GM12878 (cell line): ENCODE measurements around the gene SRPRB. TPM values are rescaled to one million over a fixed set of nuclear protein-coding genes. Genes with fewer than 3 reads are reported as not detected.

Source experiments
- ATAC-seq: fragments of 200-7000 bp; cut with Tn5 transposase; 3 replicates; pipeline ENCODE4 v1.9.1; 2020; ENCODE audit warnings: mild to moderate bottlenecking, moderate library complexity
- BruUV-seq: library from RNA; stranded (reverse); fragments of 400-500 nt; replicated peaks from 2 replicates; lab custom pipeline; 2021; lab: Mats Ljungman, UMichigan
- CTCF ChIA-PET: fragments of 300-600 bp; sonication (Branson Sonifier 250); formaldehyde crosslinking; extraction: SDS; loops from one replicate; lab custom pipeline; 2021; ENCODE audit warnings: inconsistent platforms; lab: Yijun Ruan, JAX
- POLR2A ChIA-PET: fragments of 350-600 bp; formaldehyde crosslinking; extraction: SDS; loops from one replicate; lab custom pipeline; 2021; ENCODE audit warnings: inconsistent platforms; lab: Charles Lee
- RAD21 ChIA-PET: fragments of 300-600 bp; sonication (Branson Sonifier 250); formaldehyde crosslinking; loops from one replicate; lab custom pipeline; 2023; ENCODE audit warnings: antibody characterized with exemption; ENCODE audit not compliant: unreplicated experiment; lab: Charles Lee
- SMC1A ChIA-PET: fragments of 300-600 bp; sonication (Branson Sonifier 250); formaldehyde crosslinking; loops from one replicate; lab custom pipeline; 2023; ENCODE audit not compliant: unreplicated experiment, uncharacterized antibody; lab: Charles Lee
- DNase-seq: peaks from one replicate; pipeline ENCODE4 v3.0.0-alpha.2; 2011; ENCODE audit warnings: low read depth, low spot score
- FAIRE-seq: peaks from 3 replicates; lab custom pipeline; 2011; peaks lifted over from hg19 to GRCh38; lab: Jason Lieb, UNC
- H2AFZ ChIP-seq: 2 replicates; pipeline ENCODE4 v1.6.0; 2011; ENCODE audit warnings: low read depth, low read length, control low read depth; ENCODE audit not compliant: control insufficient read depth
- H3K27ac ChIP-seq: 2 replicates; pipeline ENCODE4 v1.5.1; 2011; ENCODE audit warnings: control low read depth; ENCODE audit not compliant: control insufficient read depth, insufficient read depth
- H3K27me3 ChIP-seq, 2 experiments: replicated peaks in 1 of 2; 2 replicates each; pipeline versions ENCODE4 v1.6.0 to v1.6.1; 2011; ENCODE audit warnings: low read length in 1 of 2; ENCODE audit not compliant: control insufficient read depth in 2 of 2, insufficient read depth in 2 of 2
- H3K36me3 ChIP-seq, 2 experiments: 2 replicates each; pipeline ENCODE4 v1.5.1; 2011; ENCODE audit warnings: low read length in 1 of 2; ENCODE audit not compliant: control insufficient read depth in 2 of 2, insufficient read depth in 2 of 2
- H3K4me1 ChIP-seq: 2 replicates; pipeline ENCODE4 v1.6.1; 2011; ENCODE audit warnings: mild to moderate bottlenecking, low read length, moderate library complexity, mixed read lengths; ENCODE audit not compliant: control insufficient read depth, insufficient read depth
- H3K4me2 ChIP-seq: 2 replicates; pipeline ENCODE4 v1.6.0; 2011; ENCODE audit warnings: control low read depth; ENCODE audit not compliant: control insufficient read depth, insufficient read depth
- H3K4me3 ChIP-seq: fragments of 200-600 bp; sonication (generic); 2 replicates; pipeline ENCODE4 v1.5.1; 2016
- H3K79me2 ChIP-seq: 2 replicates; pipeline ENCODE4 v1.6.0; 2011; ENCODE audit warnings: low read length; ENCODE audit not compliant: control insufficient read depth, insufficient read depth
- H3K9ac ChIP-seq: 2 replicates; pipeline ENCODE4 v1.8.0; 2011; ENCODE audit warnings: low read length, control low read depth, mixed read lengths; ENCODE audit not compliant: control insufficient read depth, insufficient read depth
- H3K9me3 ChIP-seq: replicated peaks from 3 replicates; pipeline ENCODE4 v1.5.1; 2011; ENCODE audit warnings: mild to moderate bottlenecking, low read length; ENCODE audit not compliant: control insufficient read depth, insufficient read depth
- H4K20me1 ChIP-seq: 2 replicates; pipeline ENCODE4 v1.6.0; 2011; ENCODE audit not compliant: control insufficient read depth, insufficient read depth
- BHLHE40 ChIP-seq, 2 experiments: fragments of 450-650 bp in 1 of 2; IDR thresholded peaks; 2 replicates each; pipeline ENCODE4 v1.6.1; 2011 to 2017; ENCODE audit warnings: low read depth in 2 of 2, borderline replicate concordance in 1 of 2, improper control_type of control experiment in 1 of 2, low read length in 1 of 2, mild to moderate bottlenecking in 1 of 2
- EED ChIP-seq: sonication (generic); IDR thresholded peaks from 2 replicates; pipeline ENCODE4 v1.6.1; 2016; ENCODE audit warnings: antibody characterized with exemption, low read depth
- FOXM1 ChIP-seq: IDR thresholded peaks from 2 replicates; pipeline ENCODE4 v1.6.1; 2012; ENCODE audit warnings: low read depth, mild to moderate bottlenecking, inconsistent platforms, low read length, moderate library complexity
- GATAD2B ChIP-seq: fragments of 450-650 bp; conservative IDR thresholded peaks from 2 replicates; pipeline ENCODE4 v1.6.1; 2017; ENCODE audit warnings: low read depth, mild to moderate bottlenecking, moderate library complexity
- SMAD5 ChIP-seq: IDR thresholded peaks from 2 replicates; pipeline ENCODE4 v1.6.1; 2016; ENCODE audit warnings: antibody characterized with exemption, low read depth
- SP1 ChIP-seq: IDR thresholded peaks from one replicate; pipeline ENCODE4 v1.6.1; 2011; ENCODE audit warnings: low read depth, low read length
- TBL1XR1 ChIP-seq: IDR thresholded peaks from 2 replicates; pipeline ENCODE4 v1.6.1; 2012; ENCODE audit warnings: low read depth, low read length, improper control_type of control experiment
- ZBED1 ChIP-seq: IDR thresholded peaks from 2 replicates; pipeline ENCODE4 v1.6.1; 2016; ENCODE audit warnings: borderline replicate concordance
- ZBTB40 ChIP-seq: fragments of 450-650 bp; IDR thresholded peaks from 2 replicates; pipeline ENCODE4 v1.6.1; 2016; ENCODE audit warnings: mild to moderate bottlenecking, moderate library complexity, borderline replicate concordance
- WGBS: methylation state at CpG from one replicate; pipeline ENCODE4 v1.1.6; 2016; ENCODE audit warnings: low lambda C conversion rate; ENCODE audit not compliant: insufficient replicate concordance, insufficient coverage; ENCODE audit errors: missing lambda C conversion rate; 5-methylcytosine and 5-hydroxymethylcytosine counted together
- in situ Hi-C: fragments of 300-500 bp; cut with MboI; formaldehyde crosslinking; loops from 9 replicates; pipeline ENCODE4 v1.14.3; 2018; ENCODE audit warnings: mixed read lengths
- intact Hi-C: fragments of 100-400 bp; cut with micrococcal nuclease; formaldehyde crosslinking; loops from one replicate; pipeline ENCODE4 v1.14.2; 2022; ENCODE audit not compliant: unreplicated experiment
- polyA plus RNA-seq, 11 experiments: library from polyadenylated mRNA; depleted of rRNA in 4 of 11; unstranded in 6 of 11; stranded (reverse) in 5 of 11; fragments of >200 nt; fragmentation: Nextera tagmentation in 4 of 11; fragmentation: Illumina TruSeq in 1 of 11; extraction: Ambion mirVana in 4 of 11; extraction: Trizol in 1 of 11; gene quantifications; 1 replicate in 1 of 11; 2 replicates in 10 of 11; pipeline versions ENCODE4 v1.2.1 to v1.2.3, GENCODE V29; 2011 to 2016; ENCODE audit warnings: inconsistent platforms in 2 of 11, missing spikeins in 2 of 11, low read depth in 1 of 11
- total RNA-seq, 4 experiments: library from RNA; depleted of rRNA in 3 of 4; stranded (reverse); fragments of >200 nt in 3 of 4; fragmentation: Illumina TruSeq in 1 of 4; extraction: Trizol in 1 of 4; gene quantifications; 2 replicates each; pipeline versions ENCODE4 v1.2.1 to v1.2.3, GENCODE V29; 2013 to 2021

SRPRB gene
- total and polyA plus RNA-seq, 10 of the 15 experiments (the other 5 are each of a cell fraction or from before 2014, with no cell fraction given): 30.6 to 107 (median 46.6) TPM

GRCh38 chr3:133773732-133774131, 31.9 kb upstream of the SRPRB start:
- no peaks in the 10 kb centered on the region for H3K79me2 ChIP-seq
- WGBS: 9% methylated on average over 3 of the region's 3 CpGs
- FAIRE-seq (no peak), DNase-seq (no peak), ATAC-seq (no peak)
- H3K27ac ChIP-seq: no peak overlapping the region
- in situ Hi-C loops: no loop called here
- no peaks in the 10 kb centered on the region for H4K20me1 ChIP-seq
- CTCF ChIA-PET: no interaction called here
- SMC1A ChIA-PET: no interaction called here
- POLR2A ChIA-PET: interaction anchor here (0.7 kb wide), 1 partner anchor 464 kb away, joined by 3 read pairs; no protein-coding TSS in a partner anchor
- BruUV-seq: no TSS peak
- no peak overlapping the region for H2AFZ ChIP-seq
- RAD21 ChIA-PET: no interaction called here
- intact Hi-C loops: no loop called here
- H3K9ac ChIP-seq: no peak overlapping the region
- no peaks in the 10 kb centered on the region for H3K9me3 ChIP-seq
- no peak overlapping the region for H3K4me2 ChIP-seq
- H3K27me3 ChIP-seq: peaks cover 0 to 1% of the 10 kb centered on the region in 2 experiments; a peak in 2 of 4 replicates
- no peaks in the 10 kb centered on the region for H3K36me3 ChIP-seq
- no peak overlapping the region for H3K4me3 ChIP-seq
- no peak for TF ChIP-seq SP1
- no peak for TF ChIP-seq FOXM1
- TF ChIP-seq EED: no peak
- TF ChIP-seq BHLHE40 (IDR thresholded peaks at IDR 0.05; ENCODE audit: borderline replicate concordance in 1 of 2, low read depth in 2 of 2, low read length in 1 of 2): no peak
- no peak for TF ChIP-seq ZBTB40
- TF ChIP-seq TBL1XR1: no peak
- TF ChIP-seq ZBED1: no peak
- no peak for TF ChIP-seq SMAD5
- no peak for TF ChIP-seq GATAD2B
- no peaks in the 10 kb centered on the region for H3K4me1 ChIP-seq
